Vagina (tissue), 2 donors: ENCODE data around the gene PHF10.

Experiments
- POLR2A ChIP-seq, 2 donors: fragments of 450-650 bp; IDR thresholded peaks; one replicate each; pipeline ENCODE4 v1.6.1; 2017; ENCODE audit warnings: antibody characterized with exemption in 2 of 2, mild to moderate bottlenecking in 2 of 2, moderate library complexity in 2 of 2
- POLR2AphosphoS5 ChIP-seq, 2 donors: sonication (generic); formaldehyde crosslinking; IDR thresholded peaks; one replicate each; pipeline ENCODE4 v1.9.0; 2017; ENCODE audit warnings: antibody characterized with exemption in 2 of 2, mild to moderate bottlenecking in 2 of 2, low read depth in 1 of 2; ENCODE audit not compliant: insufficient read depth in 1 of 2
- TF ChIP-seq, protein P1 (sequence below), 3 experiments: fragments of 450-650 bp in 2 of 3; fragments of 200-600 bp in 1 of 3; sonication (generic) in 1 of 3; IDR thresholded peaks; one replicate each; pipeline ENCODE4 v1.5.1; 2017 to 2019; ENCODE audit warnings: antibody characterized with exemption in 3 of 3, mild to moderate bottlenecking in 2 of 3, moderate library complexity in 2 of 3

GRCh38 chr6:169725125-169726048, 1.1 kb upstream of the PHF10 start:
- TF ChIP-seq, protein P1, sequence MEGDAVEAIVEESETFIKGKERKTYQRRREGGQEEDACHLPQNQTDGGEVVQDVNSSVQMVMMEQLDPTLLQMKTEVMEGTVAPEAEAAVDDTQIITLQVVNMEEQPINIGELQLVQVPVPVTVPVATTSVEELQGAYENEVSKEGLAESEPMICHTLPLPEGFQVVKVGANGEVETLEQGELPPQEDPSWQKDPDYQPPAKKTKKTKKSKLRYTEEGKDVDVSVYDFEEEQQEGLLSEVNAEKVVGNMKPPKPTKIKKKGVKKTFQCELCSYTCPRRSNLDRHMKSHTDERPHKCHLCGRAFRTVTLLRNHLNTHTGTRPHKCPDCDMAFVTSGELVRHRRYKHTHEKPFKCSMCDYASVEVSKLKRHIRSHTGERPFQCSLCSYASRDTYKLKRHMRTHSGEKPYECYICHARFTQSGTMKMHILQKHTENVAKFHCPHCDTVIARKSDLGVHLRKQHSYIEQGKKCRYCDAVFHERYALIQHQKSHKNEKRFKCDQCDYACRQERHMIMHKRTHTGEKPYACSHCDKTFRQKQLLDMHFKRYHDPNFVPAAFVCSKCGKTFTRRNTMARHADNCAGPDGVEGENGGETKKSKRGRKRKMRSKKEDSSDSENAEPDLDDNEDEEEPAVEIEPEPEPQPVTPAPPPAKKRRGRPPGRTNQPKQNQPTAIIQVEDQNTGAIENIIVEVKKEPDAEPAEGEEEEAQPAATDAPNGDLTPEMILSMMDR (IDR thresholded peaks at IDR 0.05): no peak
- no peak for TF ChIP-seq POLR2A (IDR thresholded peaks at IDR 0.05)
- TF ChIP-seq POLR2AphosphoS5 (IDR thresholded peaks at IDR 0.05; ENCODE audit: insufficient read depth in 1 of 2, low read depth in 1 of 2): peak in 1 of 2 donors; percentile 74
